Activated CD8-positive, alpha-beta memory T cell treated with anti-CD3 and anti-CD28 coated beads, Interleukin-2, amount 50 U/mL, for 48 hours (primary cell): ENCODE results near the gene CDC42.
"Not testable (repeated sequence)": the region's sequence is repeated elsewhere in the genome, so short reads cannot be mapped to it uniquely, and the experiment has no call there.

Experiments
- DNase-seq: peaks from one replicate; pipeline ENCODE4 v3.0.0-alpha.2; 2020

The CDC42 gene

GRCh38 chr1:22076346-22076745 lies 23.8 kb downstream of the CDC42 start:
- no peak for DNase-seq

- DNase-seq = no peak
These were observed 25.2 kb downstream of the CDC42 start for GRCh38 chr1:22077728-22078127.

GRCh38 chr1:22078133-22078532 lies 25.6 kb downstream of the CDC42 start:
- DNase-seq = no peak

GRCh38 chr1:22080191-22080590 lies 27.7 kb downstream of the CDC42 start:
- no peak for DNase-seq

GRCh38 chr1:22088331-22088730 lies 35.8 kb downstream of the CDC42 start:
- no peak for DNase-seq

GRCh38 chr1:22089134-22089571 lies 36.6 kb downstream of the CDC42 start:
- DNase-seq = no peak

GRCh38 chr1:22089787-22090186 lies 37.3 kb downstream of the CDC42 start:
- no peak for DNase-seq

GRCh38 chr1:22090867-22091266 lies 38.4 kb downstream of the CDC42 start:
- no peak for DNase-seq

- not testable (repeated sequence) for DNase-seq
These were observed 39.7 kb downstream of the CDC42 start for GRCh38 chr1:22092026-22092768.

GRCh38 chr1:22093513-22093912 lies 41.0 kb downstream of the CDC42 start:
- DNase-seq = no peak

GRCh38 chr1:22096036-22096435 lies 43.5 kb downstream of the CDC42 start:
- no peak for DNase-seq

- no peak for DNase-seq
These were observed 44.0 kb downstream of the CDC42 start for GRCh38 chr1:22096463-22096862.

GRCh38 chr1:22098752-22099151 lies 46.2 kb downstream of the CDC42 start:
- no peak for DNase-seq

- DNase-seq = no peak
These were observed 47.7 kb downstream of the CDC42 start for GRCh38 chr1:22100168-22100567.

- no peak for DNase-seq
These were observed 48.7 kb downstream of the CDC42 start for GRCh38 chr1:22101199-22101598.

- no peak for DNase-seq
These were observed 49.5 kb downstream of the CDC42 start for GRCh38 chr1:22101995-22102394.

- no peak for DNase-seq
These were observed 50.2 kb downstream of the CDC42 start for GRCh38 chr1:22102746-22103145.

- no peak for DNase-seq
These were observed 51.6 kb downstream of the CDC42 start for GRCh38 chr1:22104094-22104493.

GRCh38 chr1:22104865-22105437 lies 52.4 kb downstream of the CDC42 start:
- DNase-seq = no peak

- no peak for DNase-seq
These were observed 53.2 kb downstream of the CDC42 start for GRCh38 chr1:22105611-22106207.

GRCh38 chr1:22107126-22107525 lies 54.6 kb downstream of the CDC42 start:
- no peak for DNase-seq

GRCh38 chr1:22108339-22109105 lies 56.0 kb downstream of the CDC42 start:
- no peak for DNase-seq

GRCh38 chr1:22110016-22110415 lies 57.5 kb downstream of the CDC42 start:
- no peak for DNase-seq

GRCh38 chr1:22111115-22111514 lies 58.6 kb downstream of the CDC42 start:
- no peak for DNase-seq
